ENCODE data around the gene PAPPA2.

DNA sequence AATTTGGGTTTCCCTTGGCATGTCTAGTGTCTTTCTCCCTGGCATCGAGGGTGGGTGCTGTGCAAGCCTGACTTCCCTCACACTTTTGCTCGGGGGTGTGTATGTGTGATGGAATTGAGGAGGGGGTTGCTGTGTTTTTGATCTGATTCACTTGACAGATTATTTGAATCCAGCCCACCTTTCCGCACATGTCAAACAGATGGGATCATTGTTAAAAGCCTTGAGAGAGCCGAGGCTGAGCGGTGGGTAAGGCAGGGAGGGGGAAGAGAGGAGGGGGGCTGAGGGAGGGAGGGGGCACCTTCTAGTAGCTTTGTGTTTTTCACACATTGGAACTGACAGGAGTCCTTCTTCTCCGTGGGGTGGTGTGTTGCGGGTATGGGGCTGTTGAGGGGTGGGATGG, 90.0 kb downstream of the PAPPA2 start:
- TF ChIP-seq, protein P1, sequence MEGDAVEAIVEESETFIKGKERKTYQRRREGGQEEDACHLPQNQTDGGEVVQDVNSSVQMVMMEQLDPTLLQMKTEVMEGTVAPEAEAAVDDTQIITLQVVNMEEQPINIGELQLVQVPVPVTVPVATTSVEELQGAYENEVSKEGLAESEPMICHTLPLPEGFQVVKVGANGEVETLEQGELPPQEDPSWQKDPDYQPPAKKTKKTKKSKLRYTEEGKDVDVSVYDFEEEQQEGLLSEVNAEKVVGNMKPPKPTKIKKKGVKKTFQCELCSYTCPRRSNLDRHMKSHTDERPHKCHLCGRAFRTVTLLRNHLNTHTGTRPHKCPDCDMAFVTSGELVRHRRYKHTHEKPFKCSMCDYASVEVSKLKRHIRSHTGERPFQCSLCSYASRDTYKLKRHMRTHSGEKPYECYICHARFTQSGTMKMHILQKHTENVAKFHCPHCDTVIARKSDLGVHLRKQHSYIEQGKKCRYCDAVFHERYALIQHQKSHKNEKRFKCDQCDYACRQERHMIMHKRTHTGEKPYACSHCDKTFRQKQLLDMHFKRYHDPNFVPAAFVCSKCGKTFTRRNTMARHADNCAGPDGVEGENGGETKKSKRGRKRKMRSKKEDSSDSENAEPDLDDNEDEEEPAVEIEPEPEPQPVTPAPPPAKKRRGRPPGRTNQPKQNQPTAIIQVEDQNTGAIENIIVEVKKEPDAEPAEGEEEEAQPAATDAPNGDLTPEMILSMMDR (IDR thresholded peaks at IDR 0.05) = no peak
- TF ChIP-seq POLR2A (IDR thresholded peaks at IDR 0.05) (no peak), POLR2AphosphoS5 (IDR thresholded peaks at IDR 0.05) (no peak), EP300 (IDR thresholded peaks at IDR 0.05) (no peak)

All from sigmoid colon (tissue), 4 donors.